GM19455 (cell line): ENCODE results near the gene NEDD8.
"Not testable (repeated sequence)": the region's sequence is repeated elsewhere in the genome, so short reads cannot be mapped to it uniquely, and the experiment has no call there.

Experiments used
- ATAC-seq: cut with Tn5 transposase; IDR thresholded peaks from one replicate; pipeline ENCODE4 v1.9.1; 2021; ENCODE audit not compliant: unreplicated experiment

NEDD8 gene

GRCh38 chr14:24249230-24250021 lies 17.3 kb upstream of the NEDD8 start:
- no peak for ATAC-seq

- ATAC-seq, result no peak
These were observed 15.3 kb upstream of the NEDD8 start for GRCh38 chr14:24247422-24247821.

DNA sequence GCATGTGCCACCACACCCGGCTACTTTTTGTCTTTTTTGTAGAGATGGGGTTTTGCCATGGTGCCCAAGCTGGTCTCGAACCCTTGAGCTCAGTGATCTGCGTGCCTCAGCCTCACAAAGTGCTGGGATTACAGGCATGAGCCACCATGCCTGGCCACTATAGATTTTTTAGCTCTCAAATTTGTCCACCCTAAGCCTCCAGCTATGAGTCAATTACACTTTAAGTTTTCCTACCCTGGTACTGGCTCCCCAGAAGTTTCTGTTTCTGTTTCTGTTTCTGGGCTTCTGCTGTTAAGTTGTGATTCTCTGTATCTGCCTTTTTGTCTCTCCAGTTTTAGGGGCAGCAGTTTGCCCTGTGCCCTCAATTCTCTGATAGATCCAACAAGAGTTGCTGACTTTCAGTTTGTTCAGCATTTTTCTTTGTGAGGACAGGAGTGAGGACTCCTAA lies 14.6 kb upstream of the NEDD8 start:
- ATAC-seq, result no peak

DNA sequence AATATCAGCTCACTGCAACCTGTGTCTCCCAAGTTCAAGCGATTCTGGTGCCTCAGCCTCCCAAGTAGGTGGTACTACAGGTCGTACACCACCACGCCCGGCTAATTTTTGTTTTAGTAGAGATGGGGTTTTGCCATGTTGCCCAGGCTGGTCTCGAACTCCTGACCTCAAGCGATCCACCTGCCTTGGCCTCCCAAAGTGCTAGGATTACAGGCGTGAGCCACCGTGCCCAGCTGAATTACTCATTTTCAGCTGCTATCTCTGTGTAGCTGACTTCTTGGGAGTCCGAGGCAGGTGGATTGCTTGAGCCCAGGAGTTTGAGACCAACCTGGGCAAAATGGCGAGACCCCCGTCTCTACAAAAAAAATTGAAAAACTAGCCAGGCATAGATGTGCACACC lies 13.2 kb upstream of the NEDD8 start:
- ATAC-seq, result not testable (repeated sequence)

GRCh38 chr14:24243336-24243836 lies 11.2 kb upstream of the NEDD8 start:
- peak; percentile 1 for ATAC-seq

DNA sequence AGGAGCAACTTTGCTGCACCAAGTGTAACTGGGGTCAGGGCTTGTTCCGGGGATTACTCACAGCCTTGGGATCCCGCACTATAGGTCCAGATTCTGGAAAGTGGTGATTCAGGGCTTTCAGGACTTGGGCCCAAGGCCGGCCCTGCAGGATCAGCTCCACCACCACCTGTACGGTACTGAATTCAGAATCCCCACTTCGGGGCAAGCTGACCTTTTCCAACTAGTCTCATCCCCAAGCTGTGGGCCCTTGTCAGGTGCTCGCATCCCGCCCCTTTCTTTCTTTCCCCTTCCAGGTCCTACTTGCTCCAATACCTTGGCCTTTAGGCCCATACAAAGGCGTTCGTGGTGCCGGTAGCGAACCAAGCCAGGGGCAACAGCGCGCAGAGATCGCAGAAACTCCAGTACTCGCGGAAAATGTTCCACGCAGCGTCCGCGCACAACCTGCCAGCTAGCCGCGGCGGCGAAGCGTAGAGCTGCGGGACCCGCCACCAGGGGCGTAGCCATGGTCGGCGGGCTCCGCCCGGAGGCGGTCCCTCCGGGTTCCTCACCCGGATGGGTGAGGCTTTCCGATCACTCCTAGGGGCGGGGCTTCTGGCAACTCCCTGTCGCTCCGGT lies 9.8 kb upstream of the NEDD8 start:
- ATAC-seq, result peak; percentile 77

GRCh38 chr14:24240110-24240918 lies 8.1 kb upstream of the NEDD8 start:
- no peak for ATAC-seq

DNA sequence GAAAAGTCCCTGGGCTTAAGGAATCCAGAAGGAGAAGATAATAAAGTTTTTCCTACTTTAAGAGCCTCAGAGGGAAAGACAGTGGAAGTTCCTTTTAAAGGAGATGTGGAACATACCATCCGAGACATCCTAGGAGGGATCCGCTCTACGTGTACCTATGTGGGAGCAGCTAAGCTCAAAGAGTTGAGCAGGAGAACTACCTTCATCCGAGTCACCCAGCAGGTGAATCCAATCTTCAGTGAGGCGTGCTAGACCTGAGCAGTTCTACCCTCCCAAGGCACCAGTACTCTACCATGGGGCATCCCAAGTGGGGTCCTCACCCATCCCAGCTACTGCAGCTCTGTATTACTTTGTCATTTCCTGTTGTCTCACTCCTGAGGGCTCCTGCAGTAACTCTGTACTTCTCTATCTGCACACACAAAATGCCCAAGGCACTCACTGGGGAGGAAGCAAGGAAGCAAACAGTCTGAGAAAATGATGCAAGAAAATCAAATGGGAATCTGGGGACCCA lies 6.4 kb upstream of the NEDD8 start:
- ATAC-seq, result no peak

- no peak for ATAC-seq
These were observed 6.0 kb upstream of the NEDD8 start for GRCh38 chr14:24238123-24238522.

GRCh38 chr14:24237463-24237955 lies 5.3 kb upstream of the NEDD8 start:
- no peak for ATAC-seq

DNA sequence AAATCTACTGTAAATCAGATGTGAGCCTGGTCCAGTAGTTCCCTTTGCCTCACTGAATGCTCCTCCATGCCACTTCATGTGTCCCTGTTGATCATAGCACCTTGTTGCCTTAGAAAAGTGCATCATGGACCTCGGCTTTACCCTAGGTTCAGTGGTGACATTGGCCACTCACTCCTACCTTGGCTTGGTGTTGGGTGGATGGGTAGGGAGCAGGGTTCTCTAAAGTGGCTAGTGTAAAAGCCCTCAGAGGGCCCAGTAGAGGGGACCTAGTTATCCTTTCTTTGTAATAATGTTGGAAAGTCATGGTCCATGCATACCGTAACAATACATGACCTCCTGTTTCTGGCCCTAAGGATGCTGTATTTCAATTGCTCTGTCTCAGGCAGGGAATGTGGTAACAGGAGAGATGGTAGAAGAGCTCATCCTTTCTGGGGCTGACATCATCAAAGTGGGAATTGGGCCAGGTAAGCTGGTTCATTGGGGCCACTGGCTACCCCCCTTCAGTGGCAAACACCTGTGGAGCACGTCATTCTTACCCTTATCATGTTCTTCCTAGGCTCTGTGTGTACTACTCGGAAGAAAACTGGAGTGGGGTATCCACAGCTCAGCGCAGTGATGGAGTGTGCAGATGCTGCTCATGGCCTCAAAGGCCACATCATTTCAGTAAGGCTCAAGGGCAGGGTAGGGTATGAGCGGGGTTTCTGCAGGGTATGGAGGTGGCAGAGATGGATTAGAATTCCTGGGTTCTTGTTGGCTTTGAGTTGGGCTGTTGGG lies 4.7 kb upstream of the NEDD8 start:
- ATAC-seq, result no peak

GRCh38 chr14:24235804-24236688 lies 3.9 kb upstream of the NEDD8 start:
- ATAC-seq, result no peak

DNA sequence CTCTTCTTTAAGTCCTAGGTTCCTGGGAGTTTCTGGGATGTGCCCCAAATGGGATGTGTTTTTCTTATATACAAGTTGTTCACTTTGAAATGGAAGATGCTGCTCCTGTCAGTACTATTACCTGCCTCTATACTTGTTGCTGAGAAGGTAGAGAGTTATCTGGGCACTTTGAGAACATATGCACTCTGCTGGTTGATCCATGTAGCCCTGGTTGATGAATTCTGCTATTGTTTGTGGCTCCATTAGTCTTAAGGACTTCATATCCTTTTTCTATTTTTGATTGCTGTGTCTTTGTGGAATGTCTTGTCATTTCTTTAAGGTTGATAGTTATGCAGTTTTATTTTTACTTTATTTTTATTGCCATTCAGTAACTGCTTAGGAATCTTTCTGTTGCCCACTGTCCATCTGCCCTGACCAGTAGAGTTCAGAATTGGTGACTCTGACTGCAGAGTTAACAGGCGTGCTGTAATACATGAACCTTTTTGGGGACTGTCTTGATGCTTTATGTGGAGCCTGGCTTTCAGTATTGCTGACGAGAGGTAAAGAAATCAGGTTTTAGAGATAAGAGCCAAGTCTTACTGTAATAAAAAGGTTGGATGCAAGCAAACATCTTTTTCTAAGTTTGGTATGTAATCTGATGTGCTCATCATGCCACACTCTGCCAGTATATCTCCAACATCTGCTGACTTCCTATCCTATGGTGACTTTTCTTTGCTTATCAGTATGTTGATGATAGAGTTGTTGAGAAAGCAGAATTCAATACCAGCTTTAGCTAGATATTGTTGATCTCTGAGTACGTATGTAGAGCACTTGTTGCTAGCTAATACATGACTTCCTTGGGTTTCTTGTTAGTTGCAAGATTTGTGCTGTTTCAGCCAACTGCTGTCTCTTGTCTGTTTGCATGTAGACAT lies 2.2 kb upstream of the NEDD8 start:
- no peak for ATAC-seq

- no peak for ATAC-seq
These were observed 1.3 kb upstream of the NEDD8 start for GRCh38 chr14:24233538-24233866.

DNA sequence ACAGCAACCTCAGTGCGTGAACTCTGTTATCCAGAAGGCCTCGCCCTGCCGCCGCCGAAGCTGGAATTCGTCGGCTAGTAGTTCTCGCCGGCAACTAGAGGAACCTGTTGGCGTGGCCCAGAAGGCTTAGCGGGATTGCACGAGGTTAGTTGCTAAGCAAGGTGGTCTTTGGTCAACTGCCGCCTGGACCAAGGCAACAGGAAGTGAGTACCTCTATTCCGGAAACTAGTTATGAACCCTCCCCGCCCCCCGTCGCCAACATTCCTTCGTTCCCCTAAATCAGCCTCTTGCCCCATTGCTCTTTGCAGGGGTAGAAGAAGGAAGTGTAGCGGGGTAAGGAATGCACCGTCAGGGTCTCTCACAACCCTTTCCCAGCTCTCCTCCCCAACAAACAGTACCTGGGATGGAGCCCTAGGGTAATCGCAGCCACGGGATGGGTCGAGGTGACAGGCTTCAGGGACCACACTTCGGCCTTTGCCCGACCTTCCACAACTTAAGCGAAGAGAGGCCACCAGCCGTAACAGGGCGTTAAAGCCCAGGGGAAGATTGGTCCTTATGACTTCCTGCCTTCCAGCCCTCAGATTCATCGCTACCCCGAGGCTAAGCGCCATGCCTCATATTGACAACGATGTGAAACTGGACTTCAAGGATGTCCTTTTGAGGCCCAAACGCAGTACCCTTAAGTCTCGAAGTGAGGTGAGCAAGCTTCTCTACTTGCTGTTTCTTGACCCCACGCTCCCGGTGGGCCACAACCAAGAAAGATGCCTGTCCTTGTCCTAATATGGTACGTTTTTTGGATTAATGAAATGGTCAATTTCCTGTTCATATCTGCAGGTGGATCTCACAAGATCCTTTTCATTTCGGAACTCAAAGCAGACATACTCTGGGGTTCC lies 724 bp upstream of the NEDD8 start, which contains the start of gene GMPR2:
Gene GMPR2 (plus strand): TSS at position 285 of the 893 bp plus-strand sequence. CDS start 325 bp downstream, at position 610.
- peak; percentile 57 for ATAC-seq

GRCh38 chr14:24231263-24232120 lies 675 bp downstream of the NEDD8 start:
- no peak for ATAC-seq
